ENCODE results near the gene HOXB7. TPM values are rescaled to one million over a fixed set of nuclear protein-coding genes. Genes with fewer than 3 reads are reported as not detected.

Gene HOXB7
- total and polyA plus RNA-seq, 10 of the 15 experiments (the other 5 are each of a cell fraction or from before 2014, with no cell fraction given) = 2.8 to 7.4 (median 4.2) TPM

DNA sequence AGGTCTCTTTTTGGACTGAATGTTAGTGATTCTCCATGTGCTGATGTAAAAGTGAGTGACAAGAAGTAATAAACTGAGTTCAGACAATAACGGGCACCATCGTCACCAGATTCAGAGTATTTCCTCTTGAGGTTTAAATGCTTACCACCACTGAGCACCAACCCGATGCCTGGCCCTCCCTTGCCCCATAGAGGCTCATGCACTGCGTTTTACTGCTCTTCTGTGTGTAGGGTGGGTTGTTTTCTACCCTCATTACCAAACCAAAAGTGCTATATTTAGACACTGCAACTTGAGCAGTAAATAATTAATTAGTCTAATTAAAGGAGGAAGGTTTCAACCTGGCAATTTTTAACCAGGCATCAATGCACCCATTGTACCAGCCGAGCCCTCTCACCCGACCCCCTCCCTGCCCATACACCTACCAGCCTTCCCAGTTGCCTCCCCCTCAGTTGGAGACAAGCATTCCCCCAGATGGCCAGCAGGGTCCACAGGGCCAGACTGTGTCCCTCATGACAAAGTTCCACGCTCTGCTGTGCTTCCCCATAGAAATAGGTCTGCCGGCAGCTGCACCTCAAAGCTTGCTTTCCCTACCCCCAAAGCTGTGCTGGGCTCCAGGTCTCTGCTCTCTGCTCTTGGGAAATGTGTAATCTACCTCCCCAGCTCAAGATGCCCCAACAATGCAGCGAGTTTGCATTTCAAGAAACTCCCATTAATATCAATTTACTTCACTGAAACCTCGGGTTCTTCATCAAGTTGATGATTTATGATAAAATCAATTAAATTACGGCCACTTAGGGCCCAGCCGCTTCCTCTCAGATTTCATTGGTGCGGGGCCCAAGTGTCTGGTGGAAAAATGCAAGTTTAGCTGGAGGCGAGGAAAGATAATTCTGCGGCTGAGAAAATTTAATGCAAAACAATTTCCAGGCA lies 48.7 kb downstream of the HOXB7 start (continued):
- TF ChIP-seq BHLHE40 (IDR thresholded peaks at IDR 0.05; ENCODE audit: borderline replicate concordance in 1 of 2, low read depth in 2 of 2, low read length in 1 of 2) (peak in 1 of 2 experiments; percentile 41; a peak in 1 of 4 replicates), TCF12 (IDR thresholded peaks at IDR 0.05; ENCODE audit: low read depth, low read length) (no peak), GABPA (IDR thresholded peaks at IDR 0.05; ENCODE audit: low read depth) (no peak), PAX8 (IDR thresholded peaks at IDR 0.05) (no peak), SMAD5 (IDR thresholded peaks at IDR 0.05; ENCODE audit: low read depth) (no peak), CHD1 (IDR thresholded peaks at IDR 0.05; ENCODE audit: low read depth, low read length) (no peak), IKZF2 (IDR thresholded peaks at IDR 0.05) (peak; percentile 63 to 67; a peak in 3 of 4 replicates), KDM1A (IDR thresholded peaks at IDR 0.05; ENCODE audit: borderline replicate concordance) (no peak), CBX5 (IDR thresholded peaks at IDR 0.05; ENCODE audit: low read depth) (no peak), ESRRA (IDR thresholded peaks at IDR 0.05; ENCODE audit: low read length) (no peak), POLR2A (IDR thresholded peaks at IDR 0.05; ENCODE audit: low read depth, low read length) (no peak), KAT2A (conservative IDR thresholded peaks at IDR 0.05; ENCODE audit: control insufficient read depth, low read depth, low read length) (no peak), HDGF (IDR thresholded peaks at IDR 0.05) (no peak; the same call in 1 of the 2 replicates)
- TF ChIP-seq, protein P1, sequence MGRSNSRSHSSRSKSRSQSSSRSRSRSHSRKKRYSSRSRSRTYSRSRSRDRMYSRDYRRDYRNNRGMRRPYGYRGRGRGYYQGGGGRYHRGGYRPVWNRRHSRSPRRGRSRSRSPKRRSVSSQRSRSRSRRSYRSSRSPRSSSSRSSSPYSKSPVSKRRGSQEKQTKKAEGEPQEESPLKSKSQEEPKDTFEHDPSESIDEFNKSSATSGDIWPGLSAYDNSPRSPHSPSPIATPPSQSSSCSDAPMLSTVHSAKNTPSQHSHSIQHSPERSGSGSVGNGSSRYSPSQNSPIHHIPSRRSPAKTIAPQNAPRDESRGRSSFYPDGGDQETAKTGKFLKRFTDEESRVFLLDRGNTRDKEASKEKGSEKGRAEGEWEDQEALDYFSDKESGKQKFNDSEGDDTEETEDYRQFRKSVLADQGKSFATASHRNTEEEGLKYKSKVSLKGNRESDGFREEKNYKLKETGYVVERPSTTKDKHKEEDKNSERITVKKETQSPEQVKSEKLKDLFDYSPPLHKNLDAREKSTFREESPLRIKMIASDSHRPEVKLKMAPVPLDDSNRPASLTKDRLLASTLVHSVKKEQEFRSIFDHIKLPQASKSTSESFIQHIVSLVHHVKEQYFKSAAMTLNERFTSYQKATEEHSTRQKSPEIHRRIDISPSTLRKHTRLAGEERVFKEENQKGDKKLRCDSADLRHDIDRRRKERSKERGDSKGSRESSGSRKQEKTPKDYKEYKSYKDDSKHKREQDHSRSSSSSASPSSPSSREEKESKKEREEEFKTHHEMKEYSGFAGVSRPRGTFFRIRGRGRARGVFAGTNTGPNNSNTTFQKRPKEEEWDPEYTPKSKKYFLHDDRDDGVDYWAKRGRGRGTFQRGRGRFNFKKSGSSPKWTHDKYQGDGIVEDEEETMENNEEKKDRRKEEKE (IDR thresholded peaks at IDR 0.05) = no peak
- TF ChIP-seq, protein P2, sequence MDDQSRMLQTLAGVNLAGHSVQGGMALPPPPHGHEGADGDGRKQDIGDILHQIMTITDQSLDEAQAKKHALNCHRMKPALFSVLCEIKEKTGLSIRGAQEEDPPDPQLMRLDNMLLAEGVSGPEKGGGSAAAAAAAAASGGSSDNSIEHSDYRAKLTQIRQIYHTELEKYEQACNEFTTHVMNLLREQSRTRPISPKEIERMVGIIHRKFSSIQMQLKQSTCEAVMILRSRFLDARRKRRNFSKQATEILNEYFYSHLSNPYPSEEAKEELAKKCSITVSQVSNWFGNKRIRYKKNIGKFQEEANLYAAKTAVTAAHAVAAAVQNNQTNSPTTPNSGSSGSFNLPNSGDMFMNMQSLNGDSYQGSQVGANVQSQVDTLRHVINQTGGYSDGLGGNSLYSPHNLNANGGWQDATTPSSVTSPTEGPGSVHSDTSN (IDR thresholded peaks at IDR 0.05; ENCODE audit: insufficient replicate concordance, low read depth, low read length) = no peak
- TF ChIP-seq, protein P3, sequence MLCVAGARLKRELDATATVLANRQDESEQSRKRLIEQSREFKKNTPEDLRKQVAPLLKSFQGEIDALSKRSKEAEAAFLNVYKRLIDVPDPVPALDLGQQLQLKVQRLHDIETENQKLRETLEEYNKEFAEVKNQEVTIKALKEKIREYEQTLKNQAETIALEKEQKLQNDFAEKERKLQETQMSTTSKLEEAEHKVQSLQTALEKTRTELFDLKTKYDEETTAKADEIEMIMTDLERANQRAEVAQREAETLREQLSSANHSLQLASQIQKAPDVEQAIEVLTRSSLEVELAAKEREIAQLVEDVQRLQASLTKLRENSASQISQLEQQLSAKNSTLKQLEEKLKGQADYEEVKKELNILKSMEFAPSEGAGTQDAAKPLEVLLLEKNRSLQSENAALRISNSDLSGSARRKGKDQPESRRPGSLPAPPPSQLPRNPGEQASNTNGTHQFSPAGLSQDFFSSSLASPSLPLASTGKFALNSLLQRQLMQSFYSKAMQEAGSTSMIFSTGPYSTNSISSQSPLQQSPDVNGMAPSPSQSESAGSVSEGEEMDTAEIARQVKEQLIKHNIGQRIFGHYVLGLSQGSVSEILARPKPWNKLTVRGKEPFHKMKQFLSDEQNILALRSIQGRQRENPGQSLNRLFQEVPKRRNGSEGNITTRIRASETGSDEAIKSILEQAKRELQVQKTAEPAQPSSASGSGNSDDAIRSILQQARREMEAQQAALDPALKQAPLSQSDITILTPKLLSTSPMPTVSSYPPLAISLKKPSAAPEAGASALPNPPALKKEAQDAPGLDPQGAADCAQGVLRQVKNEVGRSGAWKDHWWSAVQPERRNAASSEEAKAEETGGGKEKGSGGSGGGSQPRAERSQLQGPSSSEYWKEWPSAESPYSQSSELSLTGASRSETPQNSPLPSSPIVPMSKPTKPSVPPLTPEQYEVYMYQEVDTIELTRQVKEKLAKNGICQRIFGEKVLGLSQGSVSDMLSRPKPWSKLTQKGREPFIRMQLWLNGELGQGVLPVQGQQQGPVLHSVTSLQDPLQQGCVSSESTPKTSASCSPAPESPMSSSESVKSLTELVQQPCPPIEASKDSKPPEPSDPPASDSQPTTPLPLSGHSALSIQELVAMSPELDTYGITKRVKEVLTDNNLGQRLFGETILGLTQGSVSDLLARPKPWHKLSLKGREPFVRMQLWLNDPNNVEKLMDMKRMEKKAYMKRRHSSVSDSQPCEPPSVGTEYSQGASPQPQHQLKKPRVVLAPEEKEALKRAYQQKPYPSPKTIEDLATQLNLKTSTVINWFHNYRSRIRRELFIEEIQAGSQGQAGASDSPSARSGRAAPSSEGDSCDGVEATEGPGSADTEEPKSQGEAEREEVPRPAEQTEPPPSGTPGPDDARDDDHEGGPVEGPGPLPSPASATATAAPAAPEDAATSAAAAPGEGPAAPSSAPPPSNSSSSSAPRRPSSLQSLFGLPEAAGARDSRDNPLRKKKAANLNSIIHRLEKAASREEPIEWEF (IDR thresholded peaks at IDR 0.05; ENCODE audit: insufficient replicate concordance, low read depth, low read length) = no peak
- TF ChIP-seq, protein P4, sequence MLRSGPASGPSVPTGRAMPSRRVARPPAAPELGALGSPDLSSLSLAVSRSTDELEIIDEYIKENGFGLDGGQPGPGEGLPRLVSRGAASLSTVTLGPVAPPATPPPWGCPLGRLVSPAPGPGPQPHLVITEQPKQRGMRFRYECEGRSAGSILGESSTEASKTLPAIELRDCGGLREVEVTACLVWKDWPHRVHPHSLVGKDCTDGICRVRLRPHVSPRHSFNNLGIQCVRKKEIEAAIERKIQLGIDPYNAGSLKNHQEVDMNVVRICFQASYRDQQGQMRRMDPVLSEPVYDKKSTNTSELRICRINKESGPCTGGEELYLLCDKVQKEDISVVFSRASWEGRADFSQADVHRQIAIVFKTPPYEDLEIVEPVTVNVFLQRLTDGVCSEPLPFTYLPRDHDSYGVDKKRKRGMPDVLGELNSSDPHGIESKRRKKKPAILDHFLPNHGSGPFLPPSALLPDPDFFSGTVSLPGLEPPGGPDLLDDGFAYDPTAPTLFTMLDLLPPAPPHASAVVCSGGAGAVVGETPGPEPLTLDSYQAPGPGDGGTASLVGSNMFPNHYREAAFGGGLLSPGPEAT (IDR thresholded peaks at IDR 0.05; ENCODE audit: low read depth) = 0 out of 2 replicates have a peak, but pooled peaks have one; percentile 32

Measured in GM12878 (cell line).